SK-N-MC (cell line): ENCODE data around the gene PRPF6.
A peak's percentile ranks its signal among the peaks of the same experiment; 100 is the strongest.

Experiments used
- DNase-seq: peaks from one replicate; pipeline ENCODE4 v3.0.0-alpha.2; 2011; ENCODE audit warnings: low read depth, low spot score
- H3K27ac ChIP-seq: fragments of 200-600 bp; sonication (generic); 2 replicates; pipeline ENCODE4 v1.5.1; 2016; ENCODE audit warnings: mixed run types
- H3K36me3 ChIP-seq: fragments of 200-600 bp; sonication (generic); 2 replicates; pipeline ENCODE4 v1.6.1; 2017; ENCODE audit warnings: antibody characterized with exemption, low read length, mixed read lengths; ENCODE audit not compliant: insufficient read depth
- H3K4me3 ChIP-seq: fragments of 200-600 bp; sonication (generic); 2 replicates; pipeline ENCODE4 v1.5.1; 2016
- H3K9ac ChIP-seq: fragments of 200-600 bp; sonication (generic); 2 replicates; pipeline ENCODE4 v1.8.0; 2017; ENCODE audit warnings: mixed run types, mixed read lengths; ENCODE audit not compliant: insufficient read length
- H3K9me3 ChIP-seq: fragments of 200-600 bp; sonication (generic); 2 replicates; pipeline ENCODE4 v1.6.1; 2017; ENCODE audit warnings: low read depth, mild to moderate bottlenecking, antibody characterized with exemption, low read length, moderate library complexity, mixed read lengths
- EZH2 ChIP-seq: fragments of 200-600 bp; sonication (generic); IDR thresholded peaks from one replicate; pipeline ENCODE4 v1.6.1; 2017; ENCODE audit warnings: antibody characterized with exemption
- FOXP2 ChIP-seq: optimal IDR thresholded peaks from 2 replicates; pipeline ENCODE3; 2011; ENCODE audit warnings: mild to moderate bottlenecking, moderate library complexity; ENCODE audit not compliant: insufficient read depth; ENCODE audit errors: extremely low read length, control extremely low read depth
- POLR2AphosphoS5 ChIP-seq: IDR thresholded peaks from 2 replicates; pipeline ENCODE4 v1.6.1; 2012; ENCODE audit warnings: mild to moderate bottlenecking, low read depth, low read length, borderline replicate concordance

PRPF6 gene

DNA sequence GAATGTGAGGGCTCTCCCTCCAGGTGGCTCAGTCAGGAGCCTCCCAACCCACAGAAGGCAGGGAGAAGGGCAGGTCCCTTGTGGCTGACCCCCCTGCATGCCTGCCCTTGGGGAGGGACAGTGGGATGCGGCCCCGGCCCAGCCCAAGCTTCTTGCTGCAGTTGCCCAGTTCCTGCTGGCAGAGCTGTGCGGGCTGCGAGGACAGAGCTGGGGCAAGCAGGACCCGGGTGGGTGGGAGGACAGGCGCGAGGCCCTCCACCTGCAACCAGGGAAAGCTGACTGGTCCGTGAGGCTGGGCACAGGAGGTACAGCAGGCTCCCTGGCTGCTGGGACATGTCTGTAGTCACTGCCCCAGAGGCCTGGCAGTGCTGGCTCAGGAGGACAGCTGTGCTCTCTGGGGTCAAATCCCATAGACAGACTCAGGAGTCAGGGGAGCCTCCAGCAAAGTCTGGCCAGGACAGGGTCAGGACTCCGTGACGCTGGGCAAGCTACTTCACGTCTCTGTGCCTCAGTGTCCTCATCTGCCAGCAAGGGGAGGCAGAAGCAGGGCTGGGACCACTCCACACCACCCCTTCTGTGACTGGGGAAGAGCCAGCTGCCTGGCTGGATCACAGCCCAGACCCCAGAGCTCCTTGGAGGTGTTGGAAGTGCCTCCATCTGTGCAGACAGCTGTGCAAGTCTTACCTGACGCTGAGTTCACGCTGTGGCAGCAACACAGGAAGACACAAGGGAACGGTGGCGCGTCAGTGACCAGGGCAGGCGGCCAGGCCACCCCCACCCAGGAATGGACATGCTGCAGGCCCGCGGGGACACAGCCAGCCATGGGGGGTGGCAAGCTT lies 37.7 kb upstream of the PRPF6 start:
- Histone ChIP-seq H3K9ac (no peak overlapping the region), H3K9me3 (no peaks in the 10 kb centered on the region), H3K36me3 (peaks cover 28% of the 10 kb centered on the region; the same call in 1 of the 2 replicates), H3K27ac (peak overlapping the region; percentile 60), H3K4me3 (no peak overlapping the region)
- TF ChIP-seq POLR2AphosphoS5: no peak
- TF ChIP-seq EZH2: no peak
- no peak for TF ChIP-seq FOXP2
- no peak for DNase-seq

- Histone ChIP-seq H3K4me3 (no peak overlapping the region), H3K27ac (no peak overlapping the region), H3K36me3 (peaks cover 27% of the 10 kb centered on the region; the same call in 1 of the 2 replicates), H3K9ac (no peak overlapping the region), H3K9me3 (no peaks in the 10 kb centered on the region)
- TF ChIP-seq FOXP2: no peak
- no peak for TF ChIP-seq POLR2AphosphoS5
- no peak for TF ChIP-seq EZH2
- no peak for DNase-seq
Observed at GRCh38 chr20:63943808-63944077, 37.2 kb upstream of the PRPF6 start.

DNA sequence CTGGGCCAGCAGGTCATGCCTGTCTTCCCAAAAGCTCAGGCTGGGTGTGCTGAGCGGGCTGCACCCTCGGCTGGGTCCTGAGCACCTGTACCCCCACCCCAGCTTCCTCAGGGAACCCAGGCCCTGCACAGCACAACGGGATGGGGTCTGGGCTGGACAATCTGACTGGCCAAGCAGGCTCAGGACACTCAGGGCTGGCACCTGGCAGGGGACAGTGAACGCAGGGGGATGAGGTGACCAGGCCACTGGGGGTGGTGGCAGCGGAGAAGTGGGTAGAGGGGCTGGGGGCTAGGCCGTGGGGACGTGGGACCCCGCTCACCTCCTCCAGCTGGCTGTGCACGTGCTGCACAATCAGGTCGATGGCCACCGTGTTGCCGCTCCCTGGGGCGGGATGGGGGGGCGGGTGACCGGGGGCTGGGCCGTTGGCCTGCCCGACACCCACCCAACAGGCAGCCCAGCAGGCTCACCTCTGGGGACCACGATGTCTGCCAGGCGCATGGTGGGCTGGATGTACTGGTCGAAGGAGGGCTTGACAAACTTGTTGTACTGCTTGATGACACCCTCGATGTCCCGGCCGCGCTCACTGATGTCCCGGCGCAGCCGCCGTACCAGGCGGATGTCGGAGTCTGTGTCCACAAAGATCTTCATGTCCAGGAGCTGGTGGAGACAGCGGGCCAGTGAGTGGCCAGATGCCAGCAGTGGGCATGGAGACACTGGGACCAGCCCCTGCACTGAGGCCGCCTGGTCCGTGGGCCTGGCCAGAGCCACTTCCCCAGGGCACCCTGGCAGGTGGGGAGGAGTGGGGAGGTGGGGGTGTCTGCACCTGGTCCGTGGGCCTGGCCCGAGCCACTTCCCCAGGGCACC lies 36.6 kb upstream of the PRPF6 start:
- H3K27ac ChIP-seq: no peak overlapping the region
- H3K4me3 ChIP-seq: no peak overlapping the region
- no peak for DNase-seq
- TF ChIP-seq FOXP2: no peak
- TF ChIP-seq POLR2AphosphoS5: no peak
- H3K9me3 ChIP-seq: no peaks in the 10 kb centered on the region
- peaks cover 24% of the 10 kb centered on the region; the same call in 1 of the 2 replicates for H3K36me3 ChIP-seq
- H3K9ac ChIP-seq: no peak overlapping the region

- H3K36me3 ChIP-seq: peaks cover 21% of the 10 kb centered on the region; the same call in 1 of the 2 replicates
Observed at GRCh38 chr20:63945031-63945658, 35.8 kb upstream of the PRPF6 start.

GRCh38 chr20:63945921-63946920 lies 34.7 kb upstream of the PRPF6 start:
- H3K36me3 ChIP-seq: peaks cover 19% of the 10 kb centered on the region; the same call in 1 of the 2 replicates
- TF ChIP-seq FOXP2 (no peak), EZH2 (no peak), POLR2AphosphoS5 (no peak)
- no peak overlapping the region for H3K4me3 ChIP-seq
- DNase-seq: no peak
- H3K9ac ChIP-seq: no peak overlapping the region
- no peak overlapping the region for H3K27ac ChIP-seq
- H3K9me3 ChIP-seq: no peaks in the 10 kb centered on the region

More at GRCh38 chr20:63945031-63945658, 35.8 kb upstream of the PRPF6 start:
- H3K9ac ChIP-seq: no peak overlapping the region
- DNase-seq: no peak
- H3K27ac ChIP-seq: no peak overlapping the region
- H3K9me3 ChIP-seq: no peaks in the 10 kb centered on the region
- H3K4me3 ChIP-seq: no peak overlapping the region
- TF ChIP-seq FOXP2 (no peak), POLR2AphosphoS5 (no peak), EZH2 (no peak)

GRCh38 chr20:63946986-63947637 lies 33.8 kb upstream of the PRPF6 start:
- Histone ChIP-seq H3K27ac (no peak overlapping the region), H3K9me3 (no peaks in the 10 kb centered on the region), H3K36me3 (peaks cover 19% of the 10 kb centered on the region; the same call in 1 of the 2 replicates), H3K9ac (no peak overlapping the region), H3K4me3 (no peak overlapping the region)
- no peak for DNase-seq
- TF ChIP-seq POLR2AphosphoS5 (no peak), FOXP2 (no peak), EZH2 (no peak)

- H3K36me3 ChIP-seq: peaks cover 19% of the 10 kb centered on the region; the same call in 1 of the 2 replicates
- no peak for DNase-seq
- no peak overlapping the region for H3K9ac ChIP-seq
- H3K9me3 ChIP-seq: no peaks in the 10 kb centered on the region
- H3K27ac ChIP-seq: no peak overlapping the region
- no peak for TF ChIP-seq FOXP2
- no peak for TF ChIP-seq POLR2AphosphoS5
- TF ChIP-seq EZH2: no peak
- no peak overlapping the region for H3K4me3 ChIP-seq
Observed at GRCh38 chr20:63947638-63948456, 33.1 kb upstream of the PRPF6 start.
